ENCODE measurements around the gene MBNL1.
A peak's percentile ranks its signal among the peaks of the same experiment; 100 is the strongest.

MBNL1 gene

DNA sequence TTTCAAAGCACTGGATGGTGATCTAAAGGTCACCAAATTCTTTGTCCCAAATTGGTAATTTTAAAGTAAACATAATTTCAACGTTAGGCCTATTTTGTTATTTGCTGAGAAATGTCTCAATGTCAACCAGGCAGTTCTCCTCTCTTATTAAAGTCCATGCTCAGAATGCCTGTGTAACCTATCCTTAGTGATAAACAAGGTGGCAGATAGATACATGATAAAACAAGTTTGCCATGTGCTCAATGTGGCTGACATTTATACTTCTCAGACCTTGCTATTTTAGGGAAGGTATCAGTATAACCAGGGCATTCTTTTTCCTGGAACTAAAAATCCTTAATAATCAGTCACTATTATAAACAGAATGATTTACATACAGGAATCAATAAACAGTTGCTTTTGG lies 8.5 kb downstream of the MBNL1 start:
- no peak for DNase-seq

DNA sequence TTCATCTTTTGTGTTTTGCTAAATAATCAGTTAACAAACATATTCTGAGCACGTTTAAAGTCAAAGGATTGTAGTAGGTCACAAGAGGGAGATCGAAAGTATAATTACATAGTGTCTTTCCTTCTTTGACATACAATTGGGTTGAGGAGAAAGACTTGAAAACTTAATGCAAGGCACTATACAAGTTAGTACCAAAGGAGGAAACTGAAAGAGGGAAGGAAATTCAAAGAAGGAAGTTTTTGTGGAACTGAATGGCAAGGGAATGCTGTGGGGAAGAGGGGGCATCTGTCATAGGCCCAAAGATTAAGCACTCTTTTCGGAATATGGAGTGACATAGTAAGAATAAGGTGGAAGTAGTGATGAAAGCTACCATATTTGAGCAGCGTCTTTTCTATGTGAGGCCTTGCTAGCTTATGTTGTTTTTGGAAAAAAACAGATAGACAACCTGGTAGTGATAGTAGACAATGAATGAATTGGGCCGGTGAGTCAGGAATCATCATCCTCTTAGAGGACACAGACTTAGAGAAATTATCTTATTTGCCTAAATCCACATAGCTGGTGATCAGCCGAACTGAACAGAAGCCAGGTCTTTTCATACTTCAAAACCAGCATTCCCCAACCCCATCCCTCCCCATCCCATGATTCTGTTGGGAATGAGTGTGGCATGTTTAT lies 10.2 kb downstream of the MBNL1 start:
- no peak for DNase-seq

DNA sequence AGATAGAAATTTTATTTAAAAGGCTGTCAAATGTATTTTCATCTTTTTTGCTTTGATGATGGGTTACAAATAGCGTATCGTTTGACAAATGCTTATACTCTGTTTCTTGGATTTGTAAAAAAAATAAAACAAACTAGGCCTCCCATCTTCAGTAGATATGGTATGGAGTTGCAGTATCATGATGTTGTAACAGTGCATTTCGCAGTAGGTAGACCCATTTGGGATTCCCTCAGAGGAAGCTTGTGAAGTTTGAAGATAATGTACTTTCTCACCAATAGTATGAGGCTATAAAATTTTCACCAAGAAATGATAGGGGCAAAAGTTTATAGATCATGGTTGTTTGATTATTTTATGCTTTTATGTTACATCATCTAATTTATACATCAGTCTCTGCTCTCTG lies 10.8 kb downstream of the MBNL1 start:
- no peak for DNase-seq

DNA sequence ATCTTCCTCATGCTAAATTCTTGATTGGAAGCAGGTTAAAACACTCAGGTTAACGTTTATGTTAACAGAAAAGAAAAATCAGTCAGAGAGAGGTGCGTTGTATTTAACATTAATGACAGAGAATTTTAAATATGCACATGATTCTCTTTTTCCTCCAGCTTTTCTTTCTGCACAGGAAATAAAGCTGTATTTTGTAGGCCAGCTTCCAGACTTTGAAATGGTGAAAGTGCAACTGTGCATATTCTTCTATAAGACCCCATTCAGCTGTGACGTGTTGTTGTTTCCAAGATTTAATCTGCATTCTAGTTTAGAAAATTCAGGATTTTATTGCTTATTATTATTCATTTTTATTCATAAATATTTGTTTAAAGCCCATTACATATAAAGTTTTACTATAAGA lies 11.8 kb downstream of the MBNL1 start:
- no peak for DNase-seq

DNA sequence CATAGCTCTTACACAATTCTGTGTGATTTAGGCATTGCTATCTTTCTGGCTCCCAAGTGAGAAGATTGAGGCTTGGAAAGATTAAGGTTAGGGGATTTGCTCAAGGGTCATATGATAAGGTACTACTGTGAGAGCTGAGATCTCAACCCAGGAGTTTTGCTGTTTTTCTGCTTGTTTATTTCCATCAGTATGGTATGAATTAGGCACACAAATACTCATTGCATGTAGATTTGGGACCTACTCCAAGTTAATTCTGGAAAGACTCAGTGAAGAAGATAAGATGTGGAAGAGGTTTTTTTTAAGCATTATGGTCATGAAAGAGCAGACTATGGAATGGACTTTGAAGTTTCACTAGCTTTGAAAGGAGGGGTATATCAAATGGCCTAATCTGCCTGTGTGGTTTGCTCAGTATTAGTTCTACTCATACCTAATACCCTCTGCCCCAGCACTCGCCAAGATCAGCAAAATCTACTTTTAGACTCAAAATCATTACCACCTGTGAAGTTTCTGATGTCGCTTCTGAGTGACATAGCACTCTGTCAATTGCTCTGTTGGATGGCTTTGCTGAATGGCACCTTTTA lies 12.5 kb downstream of the MBNL1 start:
- no peak for DNase-seq

DNA sequence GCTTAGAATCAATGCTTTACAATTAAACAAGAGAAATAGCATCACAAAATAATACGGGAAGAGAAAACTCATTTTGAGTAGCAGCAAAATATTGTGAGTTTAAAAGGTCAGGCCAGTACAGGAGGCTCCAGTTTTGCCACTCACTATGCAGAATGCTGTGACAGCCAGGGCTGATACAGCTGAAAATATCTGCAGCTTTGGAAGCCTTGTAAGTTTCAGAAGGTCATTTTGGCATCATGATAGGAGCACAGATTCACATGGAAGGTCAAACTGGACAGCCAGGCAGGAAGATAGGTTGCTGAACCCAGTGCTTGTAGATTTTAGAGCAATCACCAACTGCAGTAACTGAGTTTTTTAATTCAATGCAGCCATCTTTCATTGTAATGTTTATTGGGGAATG lies 14.1 kb downstream of the MBNL1 start:
- no peak for DNase-seq

DNA sequence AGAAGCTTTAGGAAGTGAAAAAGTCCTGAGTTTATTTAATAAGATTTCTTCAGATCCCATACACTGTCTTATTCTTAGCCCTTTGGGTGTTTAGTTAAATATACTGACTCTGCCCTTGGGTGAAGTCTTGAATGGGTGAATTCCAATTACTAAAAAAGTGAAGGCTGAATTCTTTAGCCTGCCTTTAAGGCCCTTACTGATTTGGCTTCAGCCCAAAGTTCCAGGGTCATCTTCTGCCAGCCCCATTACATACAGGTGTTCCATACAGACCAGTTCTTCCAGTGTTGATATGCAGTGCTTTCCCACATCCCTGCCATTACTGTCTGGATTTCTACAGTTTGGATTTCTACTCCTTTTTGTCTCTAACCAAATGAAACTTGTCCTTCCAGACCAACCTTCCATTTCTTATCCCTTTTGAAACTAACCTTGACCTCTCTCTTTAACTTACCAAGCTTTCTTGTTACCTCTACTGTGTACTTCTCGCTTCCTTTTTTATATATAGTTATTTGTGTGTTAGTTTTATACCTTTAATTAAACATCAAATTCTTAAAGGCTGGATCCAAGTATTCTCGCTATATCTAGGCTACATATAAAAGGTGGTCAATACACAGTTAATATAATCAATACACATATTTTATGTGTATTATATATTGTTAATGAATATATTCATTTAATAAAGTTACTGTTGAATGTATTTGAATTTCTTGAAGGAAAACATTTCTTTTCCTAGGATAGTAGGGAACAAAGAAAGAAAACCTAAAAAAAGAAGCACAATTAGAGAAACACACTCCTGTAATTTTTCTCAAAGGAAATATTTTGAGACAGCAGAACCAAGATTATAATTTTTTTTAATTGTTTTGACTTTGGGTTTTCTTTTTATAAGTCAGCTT lies 15.0 kb downstream of the MBNL1 start:
- DNase-seq: no peak

DNA sequence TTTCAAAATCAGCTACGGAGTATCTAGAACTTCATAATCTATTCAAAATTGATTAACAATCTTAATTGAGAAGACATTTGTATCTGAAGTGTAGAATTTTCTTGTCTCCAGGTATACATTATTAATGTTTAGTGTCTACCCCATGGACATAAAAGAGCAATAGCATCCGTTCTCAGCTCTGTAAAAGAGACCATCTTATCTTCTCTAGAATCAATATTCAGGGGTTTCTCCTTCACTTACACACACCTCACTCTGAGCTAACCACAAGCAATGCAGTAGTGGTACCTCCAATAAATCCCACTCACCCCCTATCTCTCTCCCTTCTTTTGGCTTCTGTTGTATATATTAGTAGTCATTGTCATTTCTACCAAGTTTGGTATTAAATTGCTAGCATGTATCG lies 16.2 kb downstream of the MBNL1 start:
- DNase-seq: no peak

DNA sequence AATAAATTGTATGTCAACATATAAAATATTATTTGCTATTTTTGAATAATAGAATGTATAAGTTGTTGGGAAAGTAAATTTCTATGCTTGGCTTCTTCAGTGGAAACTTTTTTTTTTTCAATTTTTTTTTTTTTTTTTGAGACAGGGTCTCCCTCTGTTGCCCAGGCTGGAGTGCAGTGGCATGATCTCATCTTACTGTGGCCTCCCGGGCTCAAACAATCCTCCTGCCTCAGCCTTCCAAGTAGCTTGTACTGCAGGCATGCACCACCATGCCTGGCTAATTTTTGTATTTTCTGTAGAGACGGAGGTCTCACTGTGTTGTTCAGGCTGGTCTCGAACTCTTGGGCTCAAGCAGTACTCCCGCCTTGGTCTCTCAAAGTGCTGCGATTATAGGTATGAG lies 16.8 kb downstream of the MBNL1 start:
- no peak for DNase-seq

DNA sequence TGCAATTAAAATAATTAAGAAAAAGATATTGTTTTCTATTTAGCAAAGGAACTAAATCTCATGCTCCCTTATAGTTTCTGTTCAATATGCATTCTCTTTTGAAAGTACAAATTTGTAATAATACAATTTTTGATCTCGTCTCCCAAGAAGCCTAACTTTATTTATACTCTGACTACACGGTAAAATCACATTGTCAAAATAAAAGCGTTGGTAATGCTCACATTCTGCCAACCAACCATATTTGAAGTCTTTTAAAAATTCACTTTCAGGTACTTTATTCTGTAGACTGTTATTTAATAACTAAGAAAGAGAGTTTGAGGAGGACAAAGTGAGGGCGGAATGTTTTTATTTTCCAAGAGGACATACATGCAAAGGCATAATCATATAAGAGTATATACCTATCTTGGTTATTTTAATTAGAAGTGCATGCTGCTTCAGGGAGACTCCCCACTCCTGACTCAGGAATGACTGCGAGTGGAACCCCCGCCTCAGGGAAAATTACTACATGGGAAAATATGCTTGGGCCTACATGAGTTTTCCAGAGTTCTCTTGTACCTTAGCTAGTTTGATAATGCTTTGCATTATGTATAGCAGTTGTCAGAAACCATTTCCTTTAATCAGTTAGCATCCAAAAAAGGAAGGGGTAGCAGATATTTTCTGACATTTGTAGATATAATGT lies 19.3 kb downstream of the MBNL1 start:
- DNase-seq: no peak

DNA sequence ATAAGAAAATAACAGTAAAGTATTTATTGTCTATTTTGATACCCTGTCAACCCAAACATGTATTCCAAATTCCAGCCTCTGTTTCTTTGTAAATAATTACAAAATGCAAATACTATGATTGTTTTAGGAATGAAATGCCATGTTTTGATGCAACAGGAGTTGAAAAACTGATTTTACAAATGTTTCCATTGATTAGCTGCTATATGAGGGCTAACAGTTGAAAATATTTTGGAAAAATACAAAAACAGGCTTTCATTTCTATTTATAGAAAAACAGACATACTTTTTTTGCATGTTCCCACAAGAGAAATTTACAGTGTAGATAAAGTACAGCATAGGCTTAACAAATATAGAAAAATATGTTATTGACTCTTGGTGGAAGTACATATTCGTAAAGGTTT lies 20.0 kb downstream of the MBNL1 start:
- DNase-seq: no peak

DNA sequence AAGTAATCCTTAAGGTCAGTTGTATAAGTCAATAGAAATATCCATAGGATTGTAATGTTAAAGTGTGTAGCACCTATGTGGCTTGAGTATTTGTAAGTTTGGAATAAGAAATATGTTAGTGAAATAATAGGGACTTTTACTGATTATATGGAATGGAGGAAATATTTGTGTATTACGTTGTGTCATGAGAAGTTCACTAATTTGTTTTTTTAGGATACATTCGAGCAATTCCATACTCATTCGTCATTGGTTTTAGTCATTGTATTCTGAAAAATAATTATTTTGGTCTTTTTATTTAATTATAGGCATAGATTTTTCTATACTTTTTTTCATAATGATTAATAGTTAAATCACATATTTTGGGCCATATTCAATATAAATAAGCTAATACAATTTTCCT lies 21.0 kb downstream of the MBNL1 start:
- no peak for DNase-seq

DNA sequence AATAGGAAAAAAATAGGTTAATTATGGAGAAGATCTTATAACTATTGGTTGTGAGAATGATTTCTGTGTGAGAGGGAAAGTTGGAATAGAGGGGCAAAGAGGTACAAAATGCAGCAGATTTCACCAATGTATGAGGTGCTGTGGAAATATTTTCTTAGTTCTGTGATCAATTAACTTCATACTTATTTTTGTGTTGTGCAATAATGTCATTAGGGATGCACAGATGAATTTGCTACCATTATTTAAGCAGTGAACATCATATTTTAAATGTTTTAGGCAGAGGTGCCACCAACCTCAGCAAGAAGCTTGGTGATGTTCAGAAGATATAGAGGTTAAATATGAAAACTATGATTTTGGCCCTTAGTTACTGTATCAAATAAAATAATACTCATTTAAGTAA lies 21.6 kb downstream of the MBNL1 start:
- DNase-seq: no peak

DNA sequence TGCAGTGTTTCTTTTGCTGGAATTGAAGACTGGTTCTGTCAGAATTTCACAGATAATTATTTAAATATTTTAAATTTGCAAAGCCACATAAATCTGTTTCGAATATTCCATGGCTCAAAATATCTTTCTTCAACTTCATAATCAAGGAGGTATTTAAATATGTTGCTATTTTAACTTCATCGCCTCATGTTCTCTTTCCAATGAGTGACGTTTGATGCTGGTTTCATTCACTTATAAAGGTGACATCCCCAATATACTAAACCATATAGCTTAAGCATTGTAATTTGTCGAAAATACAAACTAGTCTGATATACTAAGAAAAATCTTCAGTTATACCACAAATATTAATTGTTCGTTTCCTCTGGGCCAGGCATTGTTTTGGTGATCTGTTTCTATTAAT lies 22.5 kb downstream of the MBNL1 start:
- no peak for DNase-seq

DNA sequence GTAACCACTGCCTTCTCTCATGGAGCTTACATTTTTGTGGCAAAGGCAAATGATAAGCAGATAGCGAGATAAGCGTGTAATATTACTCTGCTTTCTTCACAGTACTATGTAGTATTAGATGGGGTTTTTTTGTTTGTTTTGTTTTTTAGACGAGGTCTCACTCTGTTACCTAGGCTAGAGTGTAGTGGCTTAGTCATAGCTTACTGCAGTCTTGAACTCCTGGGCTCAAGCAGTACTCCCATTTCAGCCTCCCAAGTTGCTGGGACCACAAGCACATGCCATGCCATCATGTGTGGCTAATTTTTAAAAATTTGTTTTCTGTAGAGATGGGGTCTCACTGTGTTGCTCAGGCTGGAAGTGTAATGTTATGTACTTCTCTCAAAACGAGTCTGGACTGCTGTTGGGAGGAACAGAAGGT lies 22.9 kb downstream of the MBNL1 start:
- DNase-seq: no peak

DNA sequence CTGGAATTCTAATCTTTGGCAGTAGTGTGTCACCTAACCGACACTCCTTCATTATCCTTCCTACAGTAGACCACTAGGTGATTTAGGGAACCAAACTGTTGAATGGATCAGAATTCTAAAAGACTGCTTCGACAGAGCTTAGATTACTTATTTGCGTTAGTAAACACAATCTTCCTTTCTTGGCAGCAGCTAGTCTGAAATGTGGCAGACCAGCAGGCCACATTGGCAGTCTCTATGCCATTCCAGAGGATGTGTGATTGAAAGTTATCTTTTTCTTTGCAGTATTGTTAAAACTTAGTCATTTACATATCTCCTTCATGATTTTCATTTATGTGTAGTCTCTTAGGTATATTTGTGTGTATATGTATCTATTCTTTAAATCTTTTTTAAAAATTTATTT lies 23.6 kb downstream of the MBNL1 start:
- no peak for DNase-seq

DNA sequence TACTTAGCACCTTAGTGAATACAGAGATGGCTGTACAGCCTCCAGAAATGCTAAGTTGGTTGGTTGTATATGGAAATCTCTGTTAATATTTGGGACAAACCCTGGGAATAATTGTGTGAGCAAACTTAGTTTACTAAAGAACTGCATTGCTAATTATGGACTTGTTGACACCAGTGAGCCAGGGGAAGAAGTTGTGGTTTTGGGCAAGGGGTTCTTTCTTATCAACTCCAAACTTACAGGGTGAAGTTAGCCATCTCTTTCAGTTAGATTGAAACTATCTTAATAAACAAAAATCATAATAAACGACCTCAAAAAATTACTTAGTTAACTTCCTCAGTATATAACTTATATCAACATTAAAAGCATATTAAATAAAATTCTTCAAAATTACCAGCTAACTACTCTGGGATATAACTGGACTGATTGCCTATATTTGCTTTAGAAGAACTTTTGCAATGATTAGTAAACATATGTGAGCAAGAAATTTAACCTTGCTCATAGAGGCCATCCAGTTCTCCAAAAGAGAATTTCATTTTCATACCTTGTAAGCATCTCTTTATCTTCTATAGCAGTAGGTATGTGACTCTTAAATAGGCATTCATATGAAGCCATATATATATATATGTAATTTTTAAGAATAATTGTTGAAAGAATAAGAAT lies 24.7 kb downstream of the MBNL1 start:
- no peak for DNase-seq

DNA sequence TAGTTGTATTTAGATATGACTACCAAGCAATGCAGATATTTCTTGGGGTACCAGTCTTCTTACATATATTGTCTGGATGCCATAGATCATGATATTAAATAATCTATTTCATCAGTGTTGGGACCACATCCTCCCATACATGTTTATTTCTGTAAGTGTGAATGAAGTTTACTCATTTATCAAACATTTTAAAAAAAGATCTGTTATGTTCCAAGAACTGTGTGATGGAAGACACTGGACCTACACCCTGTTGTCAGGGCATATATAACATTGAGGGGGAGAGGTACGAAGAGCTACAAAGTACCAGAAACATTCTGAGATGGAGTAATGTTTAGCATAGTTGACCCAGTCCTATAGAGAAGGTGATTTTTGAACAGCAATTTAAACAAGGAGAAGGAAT lies 26.6 kb downstream of the MBNL1 start:
- DNase-seq: no peak

DNA sequence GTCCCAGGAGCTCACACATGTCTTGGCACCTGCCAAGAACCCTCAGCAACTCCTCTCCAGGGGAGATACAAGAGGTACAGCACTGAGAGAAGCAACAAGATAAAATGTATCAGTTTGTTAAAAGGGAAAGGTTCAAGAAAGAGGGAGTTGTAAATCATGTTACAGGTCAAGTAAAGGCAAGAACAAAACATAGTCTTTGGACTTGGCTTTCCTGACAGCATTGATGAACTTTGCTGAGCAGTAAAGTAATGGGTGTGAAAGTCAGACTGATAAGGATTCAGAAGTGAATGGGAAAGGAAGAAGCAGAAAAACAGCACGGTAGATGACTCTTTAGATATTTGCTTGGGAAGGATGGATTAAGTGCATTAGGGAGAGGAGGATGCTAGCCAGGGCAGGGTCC lies 27.1 kb downstream of the MBNL1 start:
- no peak for DNase-seq

DNA sequence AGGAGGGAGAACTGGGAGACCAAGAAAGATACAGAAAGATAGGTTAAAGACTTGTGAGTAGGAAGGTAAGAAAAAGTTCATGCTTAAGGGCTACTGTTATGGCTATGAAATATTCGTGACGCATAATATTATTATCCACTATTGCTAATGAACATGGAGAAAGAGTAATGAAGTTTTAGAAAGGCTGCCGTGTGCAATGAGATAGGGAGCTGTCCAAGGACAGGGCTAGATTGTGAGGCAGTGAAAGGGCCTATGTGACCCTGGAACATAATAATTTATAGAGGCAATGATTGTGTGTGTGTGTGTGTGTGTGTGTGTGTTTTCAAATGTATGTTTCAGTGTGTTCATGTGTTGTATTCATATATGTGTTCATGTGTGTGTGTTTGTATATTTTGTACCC lies 27.7 kb downstream of the MBNL1 start:
- DNase-seq: no peak

DNA sequence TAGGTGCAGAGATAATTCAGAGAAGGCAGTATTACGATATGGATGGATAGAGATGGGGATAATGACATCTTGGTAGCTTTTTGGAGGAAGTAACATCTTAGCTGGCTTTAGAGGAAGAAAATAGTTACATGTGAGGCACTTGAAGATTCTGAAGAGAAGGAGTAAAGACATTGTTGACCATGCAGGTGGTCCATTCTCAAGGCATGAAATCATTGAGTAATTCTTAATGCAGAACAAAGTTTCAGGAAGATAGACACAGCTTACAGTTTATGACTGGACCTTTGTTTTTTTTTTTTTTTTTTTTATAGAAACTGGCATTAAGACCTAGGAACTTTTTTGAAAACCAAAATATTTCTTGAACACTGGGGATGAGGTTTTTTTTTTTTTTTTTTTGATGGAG lies 28.2 kb downstream of the MBNL1 start:
- DNase-seq: no peak

DNA sequence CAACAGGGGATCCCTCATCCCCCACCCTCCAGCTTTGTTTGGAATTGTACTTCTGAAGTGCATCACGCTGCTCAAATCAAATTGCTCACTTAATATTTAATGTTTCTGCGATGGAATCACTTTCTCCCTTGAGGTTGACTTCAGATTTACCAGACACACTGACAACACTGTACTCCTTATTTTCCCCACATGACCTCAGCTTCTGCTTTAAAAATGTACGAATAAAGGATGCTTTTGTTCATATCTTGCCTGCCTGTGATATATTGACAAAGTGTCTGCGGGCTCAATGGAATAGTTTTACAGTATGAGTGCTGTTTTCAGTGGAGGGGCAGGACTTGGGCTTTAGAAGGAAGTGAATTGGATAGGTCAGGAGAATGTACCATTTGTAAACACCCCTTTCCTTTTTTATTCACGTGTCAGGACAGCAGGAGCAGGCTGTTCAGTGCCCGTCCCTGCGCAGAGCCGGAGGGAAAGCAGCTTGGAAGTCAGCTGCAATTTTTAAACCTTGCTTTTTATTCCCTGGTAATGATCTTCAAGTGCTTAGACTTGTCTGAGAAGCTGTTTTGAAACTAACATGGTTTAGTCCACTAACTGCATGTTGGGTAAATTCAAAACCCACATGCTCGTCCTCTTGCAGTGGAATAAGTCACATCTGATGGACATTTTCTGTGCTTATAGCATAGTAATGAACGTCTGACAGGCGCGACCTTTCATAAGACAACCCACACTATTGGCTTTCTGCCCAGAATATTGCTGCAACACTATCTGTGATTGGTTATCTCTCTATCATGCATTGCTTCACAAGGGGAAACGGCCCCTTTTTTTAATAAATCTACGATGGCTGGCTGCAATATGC lies 29.9 kb downstream of the MBNL1 start:
- peak; percentile 25 for DNase-seq

Data from effector CD8-positive, alpha-beta T cell (primary cell).